ENCODE results near the gene BLOC1S5. TPM values are rescaled to one million over a fixed set of nuclear protein-coding genes. Genes with fewer than 3 reads are reported as not detected.

Gene BLOC1S5
- polyA plus RNA-seq, 3 donors = 3.7 to 11.7 (median 9.2) TPM

DNA sequence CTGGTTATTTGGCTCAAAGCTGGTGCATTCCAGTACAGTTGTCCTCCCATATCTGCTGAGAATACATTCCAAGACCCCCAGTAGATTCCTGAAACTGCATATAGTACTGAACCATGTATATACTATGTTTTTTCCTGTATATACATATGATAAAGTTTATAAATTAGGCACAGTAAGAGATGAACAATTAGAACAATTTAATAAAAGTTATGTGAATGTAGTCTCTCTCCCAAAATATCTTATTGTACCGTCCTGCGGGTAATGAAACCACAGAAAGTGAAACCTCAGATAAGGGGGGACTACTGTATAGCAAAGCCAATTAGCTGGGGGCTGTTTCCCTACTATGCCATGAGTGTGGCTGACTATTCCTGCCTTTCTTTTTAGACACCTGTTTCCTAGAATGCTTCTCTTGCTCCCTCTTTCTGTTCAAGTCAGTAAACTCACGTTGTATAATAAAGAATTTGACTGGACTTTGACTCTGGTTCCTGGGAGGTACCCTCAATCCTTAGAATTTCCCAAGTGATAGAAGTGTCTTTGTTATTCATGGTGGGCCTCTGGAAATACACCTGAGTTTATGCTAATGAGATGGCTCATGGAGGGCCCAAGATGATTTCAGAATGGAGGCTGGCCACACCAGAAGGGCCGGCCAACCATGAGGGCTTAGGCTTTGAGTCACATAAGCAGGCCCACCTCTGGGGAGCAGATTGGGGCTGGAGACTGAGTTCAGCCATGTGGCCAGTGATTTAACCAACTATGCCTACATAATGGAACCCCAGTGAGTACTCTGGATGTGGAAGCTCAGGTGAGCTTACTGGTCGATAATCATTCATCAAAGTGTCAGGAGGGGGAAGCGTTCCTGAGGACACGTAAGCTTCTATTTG, 689 bp upstream of the BLOC1S5 start:
- intact Hi-C loops (cut with micrococcal nuclease) = loop anchor here (2.0 to 10.0 kb wide), 3 partner anchors 37 to 370 kb away; partner anchors contain the start of genes EEF1E1 (in 2 of the 2) and SLC35B3 (in 1 of the 2)
- peak overlapping the region; percentile 73 to 94 for H3K27ac ChIP-seq (ENCODE audit: low read depth in 1 of 2, low read length in 2 of 2)
- peak overlapping the region; percentile 90 to 98 (median 97) for H3K27ac Mint-ChIP-seq
- H3K9me3 ChIP-seq (replicated peaks in 1 of 2; ENCODE audit: control insufficient read depth in 1 of 2, insufficient read depth in 1 of 2, low read length in 2 of 2) = no peaks in the 10 kb centered on the region
- H3K27me3 ChIP-seq (ENCODE audit: control insufficient read depth in 2 of 2, insufficient read depth in 2 of 2, low read length in 2 of 2) = no peaks in the 10 kb centered on the region
- H3K9ac ChIP-seq (ENCODE audit: insufficient read depth, low read length, poor library complexity, severe bottlenecking) = no peak overlapping the region
- H4K20me1 ChIP-seq (ENCODE audit: insufficient read depth, low read length) = no peaks in the 10 kb centered on the region
- no peak for DNase-seq
- peaks cover 10% of the 10 kb centered on the region for H3K4me1 Mint-ChIP-seq
- H3K27me3 Mint-ChIP-seq (ENCODE audit: low read depth in 3 of 3) = peaks cover 0 to 2% (median 0%) of the 10 kb centered on the region in 3 donors
- H2AFZ ChIP-seq (ENCODE audit: insufficient read depth, low read depth, low read length, poor library complexity, severe bottlenecking) = peak overlapping the region; percentile 96
- H3K4me1 ChIP-seq (ENCODE audit: control insufficient read depth in 1 of 2, insufficient read depth in 2 of 2, low read length in 2 of 2) = peaks cover 9 to 15% of the 10 kb centered on the region in 2 donors
- H3K79me2 ChIP-seq (ENCODE audit: insufficient read depth, low read length) = peaks cover 7% of the 10 kb centered on the region
- peak overlapping the region; percentile 70 to 95 for H3K4me3 Mint-ChIP-seq
- H3K9me3 Mint-ChIP-seq = no peaks in the 10 kb centered on the region
- peaks cover 3 to 17% of the 10 kb centered on the region in 2 donors for H3K36me3 ChIP-seq (replicated peaks in 1 of 2; ENCODE audit: control insufficient read depth in 1 of 2, insufficient read depth in 2 of 2, low read length in 2 of 2)
- H3K4me3 ChIP-seq (replicated peaks in 1 of 3; ENCODE audit: low read depth in 2 of 3, low read length in 3 of 3) = peak overlapping the region; percentile 60 to 86 (median 80)
- 83% methylated on average over 1 of the region's 7 CpGs for WGBS (ENCODE audit: insufficient coverage)
- H3K4me2 ChIP-seq (replicated peaks; ENCODE audit: extremely low read depth, low read length, poor library complexity, severe bottlenecking) = peak overlapping the region; percentile 74
- TF ChIP-seq, protein P1, sequence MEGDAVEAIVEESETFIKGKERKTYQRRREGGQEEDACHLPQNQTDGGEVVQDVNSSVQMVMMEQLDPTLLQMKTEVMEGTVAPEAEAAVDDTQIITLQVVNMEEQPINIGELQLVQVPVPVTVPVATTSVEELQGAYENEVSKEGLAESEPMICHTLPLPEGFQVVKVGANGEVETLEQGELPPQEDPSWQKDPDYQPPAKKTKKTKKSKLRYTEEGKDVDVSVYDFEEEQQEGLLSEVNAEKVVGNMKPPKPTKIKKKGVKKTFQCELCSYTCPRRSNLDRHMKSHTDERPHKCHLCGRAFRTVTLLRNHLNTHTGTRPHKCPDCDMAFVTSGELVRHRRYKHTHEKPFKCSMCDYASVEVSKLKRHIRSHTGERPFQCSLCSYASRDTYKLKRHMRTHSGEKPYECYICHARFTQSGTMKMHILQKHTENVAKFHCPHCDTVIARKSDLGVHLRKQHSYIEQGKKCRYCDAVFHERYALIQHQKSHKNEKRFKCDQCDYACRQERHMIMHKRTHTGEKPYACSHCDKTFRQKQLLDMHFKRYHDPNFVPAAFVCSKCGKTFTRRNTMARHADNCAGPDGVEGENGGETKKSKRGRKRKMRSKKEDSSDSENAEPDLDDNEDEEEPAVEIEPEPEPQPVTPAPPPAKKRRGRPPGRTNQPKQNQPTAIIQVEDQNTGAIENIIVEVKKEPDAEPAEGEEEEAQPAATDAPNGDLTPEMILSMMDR (IDR thresholded peaks at IDR 0.05) = no peak
- H3K36me3 Mint-ChIP-seq = peaks cover 14 to 17% of the 10 kb centered on the region in 2 donors

DNA sequence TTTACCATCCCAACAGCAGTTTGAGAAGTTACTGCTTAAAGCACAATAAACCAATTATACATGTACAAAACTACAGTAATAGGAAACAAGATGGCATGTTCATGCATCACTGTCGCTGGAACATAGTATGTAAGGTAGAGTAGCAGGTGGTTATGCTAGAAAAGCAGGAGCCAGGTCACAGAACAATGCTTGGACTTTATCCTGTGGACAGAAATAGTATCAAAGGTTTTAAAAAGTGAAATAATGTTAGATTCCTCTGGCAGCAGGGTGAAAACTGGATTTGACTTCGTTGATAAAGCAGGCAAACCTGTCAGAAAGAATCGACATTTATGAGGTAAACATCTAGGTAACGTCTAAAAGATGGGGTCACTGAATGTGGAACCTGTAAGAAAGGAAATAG, 2.5 kb downstream of the BLOC1S5 start:
- Mint-ChIP-seq H3K9me3 (peaks cover 0 to 2% (median 0%) of the 10 kb centered on the region in 7 donors), H3K36me3 (peaks cover 27 to 37% of the 10 kb centered on the region in 2 donors), H3K4me1 (peaks cover 10% of the 10 kb centered on the region), H3K4me3 (no peak overlapping the region), H3K27ac (no peak overlapping the region), H3K27me3 (ENCODE audit: low read depth in 3 of 3) (peaks cover 0 to 2% (median 0%) of the 10 kb centered on the region in 3 donors)
- no peak overlapping the region for H3K4me2 ChIP-seq (replicated peaks; ENCODE audit: extremely low read depth, low read length, poor library complexity, severe bottlenecking)
- H4K20me1 ChIP-seq (ENCODE audit: insufficient read depth, low read length) = no peaks in the 10 kb centered on the region
- peaks cover 13 to 37% of the 10 kb centered on the region in 2 donors for H3K36me3 ChIP-seq (replicated peaks in 1 of 2; ENCODE audit: control insufficient read depth in 1 of 2, insufficient read depth in 2 of 2, low read length in 2 of 2)
- no peak overlapping the region for H3K4me3 ChIP-seq (replicated peaks in 1 of 3; ENCODE audit: low read depth in 2 of 3, low read length in 3 of 3)
- TF ChIP-seq, protein P1 (IDR thresholded peaks at IDR 0.05) = no peak
- intact Hi-C loops (cut with micrococcal nuclease) = loop anchor here in 1 of 2 donors (5.0 to 10.0 kb wide), 2 partner anchors 41 to 373 kb away; partner anchors contain the start of genes EEF1E1 and SLC35B3
- H3K9me3 ChIP-seq (replicated peaks in 1 of 2; ENCODE audit: control insufficient read depth in 1 of 2, insufficient read depth in 1 of 2, low read length in 2 of 2) = no peaks in the 10 kb centered on the region
- no peak for DNase-seq
- H3K9ac ChIP-seq (ENCODE audit: insufficient read depth, low read length, poor library complexity, severe bottlenecking) = no peak overlapping the region
- H2AFZ ChIP-seq (ENCODE audit: insufficient read depth, low read depth, low read length, poor library complexity, severe bottlenecking) = no peak overlapping the region
- H3K27ac ChIP-seq (ENCODE audit: low read depth in 1 of 2, low read length in 2 of 2) = no peak overlapping the region
- WGBS (ENCODE audit: insufficient coverage) = 100% methylated on average over 3 of the region's 4 CpGs
- no peaks in the 10 kb centered on the region for H3K27me3 ChIP-seq (ENCODE audit: control insufficient read depth in 2 of 2, insufficient read depth in 2 of 2, low read length in 2 of 2)
- H3K4me1 ChIP-seq (ENCODE audit: control insufficient read depth in 1 of 2, insufficient read depth in 2 of 2, low read length in 2 of 2) = peaks cover 9 to 15% of the 10 kb centered on the region in 2 donors
- H3K79me2 ChIP-seq (ENCODE audit: insufficient read depth, low read length) = peaks cover 14% of the 10 kb centered on the region

Measured in CD14-positive monocyte (primary cell).